Keratinocyte (primary cell): Measurements from ENCODE around the gene LRP10. TPM values are rescaled to one million over a fixed set of nuclear protein-coding genes. Genes with fewer than 3 reads are reported as not detected.

ENCODE experiments used
- DNase-seq: peaks from one replicate; pipeline ENCODE4 v3.0.0-alpha.2; 2011; ENCODE audit warnings: low read depth, missing footprints, low spot score
- FAIRE-seq: peaks from 2 replicates; lab custom pipeline; 2011; peaks lifted over from hg19 to GRCh38; lab: Jason Lieb, UNC
- H2AFZ ChIP-seq: 2 replicates; pipeline ENCODE4 v1.6.0; 2012; ENCODE audit warnings: low read length, control low read depth, inconsistent platforms; ENCODE audit not compliant: control insufficient read depth
- H3K27ac ChIP-seq: 2 replicates; pipeline ENCODE4 v1.5.1; 2011; ENCODE audit warnings: low read length; ENCODE audit not compliant: control insufficient read depth, insufficient read depth
- H3K27me3 ChIP-seq: 3 replicates; pipeline ENCODE4 v1.6.0; 2011; ENCODE audit warnings: low read length; ENCODE audit not compliant: control insufficient read depth, insufficient read depth; ENCODE audit errors: extremely low read depth
- H3K36me3 ChIP-seq, 2 experiments: 2 replicates in 1 of 2; 3 replicates in 1 of 2; pipeline ENCODE4 v1.5.1; 2011; ENCODE audit warnings: low read length in 2 of 2, mild to moderate bottlenecking in 1 of 2; ENCODE audit not compliant: control insufficient read depth in 2 of 2, insufficient read depth in 2 of 2; ENCODE audit errors: extremely low read depth in 1 of 2
- H3K4me1 ChIP-seq: 3 replicates; pipeline ENCODE4 v1.5.1; 2011; ENCODE audit warnings: low read length; ENCODE audit not compliant: control insufficient read depth, insufficient read depth; ENCODE audit errors: extremely low read depth
- H3K4me2 ChIP-seq: 3 replicates; pipeline ENCODE4 v1.6.0; 2011; ENCODE audit warnings: low read depth, low read length; ENCODE audit not compliant: control insufficient read depth, insufficient read depth; ENCODE audit errors: extremely low read depth
- H3K4me3 ChIP-seq, 3 experiments: fragments of 200-600 bp in 1 of 3; sonication (generic) in 1 of 3; 2 replicates in 2 of 3; 3 replicates in 1 of 3; pipeline ENCODE4 v1.5.1; 2011 to 2016; ENCODE audit warnings: low read length in 3 of 3, mild to moderate bottlenecking in 3 of 3, control low read depth in 2 of 3, inconsistent platforms in 1 of 3, low read depth in 1 of 3, mixed read lengths in 1 of 3, mixed run types in 1 of 3, moderate library complexity in 1 of 3; ENCODE audit not compliant: control insufficient read depth in 2 of 3, insufficient read depth in 2 of 3; ENCODE audit errors: extremely low read depth in 1 of 3
- H3K79me2 ChIP-seq: 2 replicates; pipeline ENCODE4 v1.6.0; 2012; ENCODE audit warnings: low read length; ENCODE audit not compliant: control insufficient read depth, insufficient read depth
- H3K9ac ChIP-seq: 3 replicates; pipeline ENCODE4 v1.6.0; 2011; ENCODE audit warnings: low read length; ENCODE audit not compliant: control insufficient read depth, insufficient read depth; ENCODE audit errors: extremely low read depth
- H3K9me1 ChIP-seq: 3 replicates; pipeline ENCODE4 v1.6.0; 2011; ENCODE audit warnings: low read length; ENCODE audit not compliant: control insufficient read depth, insufficient read depth; ENCODE audit errors: extremely low read depth
- H3K9me3 ChIP-seq: 2 replicates; pipeline ENCODE4 v1.5.1; 2012; ENCODE audit warnings: low read depth, low read length; ENCODE audit not compliant: control insufficient read depth
- H4K20me1 ChIP-seq: 3 replicates; pipeline ENCODE4 v1.6.0; 2011; ENCODE audit warnings: low read length; ENCODE audit not compliant: control insufficient read depth, insufficient read depth; ENCODE audit errors: extremely low read depth
- EZH2 ChIP-seq: IDR thresholded peaks from one replicate; pipeline ENCODE4 v1.6.1; 2012; ENCODE audit warnings: inconsistent platforms, mild to moderate bottlenecking, low read length, moderate library complexity
- dilution Hi-C: fragments of 300-500 bp; cut with MboI; formaldehyde crosslinking; loops from one replicate; pipeline ENCODE4 v1.7.0; 2020; ENCODE audit warnings: low sequenced_read_pairs; ENCODE audit not compliant: extremely low pct_ligation_motif_present
- polyA plus RNA-seq, 5 experiments: library from polyadenylated mRNA; depleted of rRNA in 3 of 5; stranded (reverse) in 3 of 5; stranded (forward) in 1 of 5; unstranded in 1 of 5; fragments of >200 nt; gene quantifications; 1 replicate in 1 of 5; 2 replicates in 3 of 5; 3 replicates in 1 of 5; pipeline versions ENCODE4 v1.2.1 to v1.2.3, GENCODE V29; 2011 to 2012; ENCODE audit warnings: missing spikeins in 2 of 5, low read depth in 1 of 5, low replicate concordance in 1 of 5
- TF ChIP-seq, protein P1 (sequence below), 3 experiments: IDR thresholded peaks in 1 of 3; conservative IDR thresholded peaks in 1 of 3; optimal IDR thresholded peaks in 1 of 3; 2 replicates in 2 of 3; 3 replicates in 1 of 3; pipeline versions ENCODE3 to v1.5.1; 2011; ENCODE audit warnings: low read length in 3 of 3, mild to moderate bottlenecking in 3 of 3, moderate library complexity in 2 of 3, control low read depth in 1 of 3, inconsistent platforms in 1 of 3; ENCODE audit not compliant: insufficient read depth in 2 of 3; ENCODE audit errors: extremely low read depth in 1 of 3

Gene LRP10
- polyA plus RNA-seq, 1 donor (not counting 4 experiments of a cell fraction or from before 2014, with no cell fraction given) = 36.7 TPM

DNA sequence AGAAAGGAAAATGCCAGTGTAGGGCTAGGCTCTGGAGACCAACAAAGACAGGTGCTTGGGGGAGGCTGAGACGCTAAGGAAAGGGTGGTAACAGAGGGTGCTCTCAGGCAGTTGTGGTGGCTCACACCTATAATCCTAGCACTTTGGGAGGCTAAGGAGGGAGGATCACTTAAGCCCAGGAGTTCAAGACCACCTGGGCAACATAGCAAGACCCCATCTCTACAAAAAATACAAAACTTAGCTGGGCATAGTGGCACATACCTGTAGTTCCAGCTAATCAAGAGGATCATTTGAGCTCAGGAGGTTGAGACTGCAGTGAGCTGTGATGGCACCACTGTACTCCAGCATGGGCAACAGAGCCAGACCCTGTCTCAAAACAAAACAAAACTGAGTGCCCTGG, 23.9 kb downstream of the LRP10 start:
- H3K9me3 ChIP-seq = no peaks in the 10 kb centered on the region
- no peak overlapping the region for H3K4me3 ChIP-seq
- H3K36me3 ChIP-seq = no peaks in the 10 kb centered on the region
- dilution Hi-C loops = no loop called here
- H4K20me1 ChIP-seq = no peaks in the 10 kb centered on the region
- no peak for TF ChIP-seq EZH2
- TF ChIP-seq, protein P1, sequence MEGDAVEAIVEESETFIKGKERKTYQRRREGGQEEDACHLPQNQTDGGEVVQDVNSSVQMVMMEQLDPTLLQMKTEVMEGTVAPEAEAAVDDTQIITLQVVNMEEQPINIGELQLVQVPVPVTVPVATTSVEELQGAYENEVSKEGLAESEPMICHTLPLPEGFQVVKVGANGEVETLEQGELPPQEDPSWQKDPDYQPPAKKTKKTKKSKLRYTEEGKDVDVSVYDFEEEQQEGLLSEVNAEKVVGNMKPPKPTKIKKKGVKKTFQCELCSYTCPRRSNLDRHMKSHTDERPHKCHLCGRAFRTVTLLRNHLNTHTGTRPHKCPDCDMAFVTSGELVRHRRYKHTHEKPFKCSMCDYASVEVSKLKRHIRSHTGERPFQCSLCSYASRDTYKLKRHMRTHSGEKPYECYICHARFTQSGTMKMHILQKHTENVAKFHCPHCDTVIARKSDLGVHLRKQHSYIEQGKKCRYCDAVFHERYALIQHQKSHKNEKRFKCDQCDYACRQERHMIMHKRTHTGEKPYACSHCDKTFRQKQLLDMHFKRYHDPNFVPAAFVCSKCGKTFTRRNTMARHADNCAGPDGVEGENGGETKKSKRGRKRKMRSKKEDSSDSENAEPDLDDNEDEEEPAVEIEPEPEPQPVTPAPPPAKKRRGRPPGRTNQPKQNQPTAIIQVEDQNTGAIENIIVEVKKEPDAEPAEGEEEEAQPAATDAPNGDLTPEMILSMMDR (optimal IDR thresholded peaks at IDR 0.05 in 1 of 3, IDR thresholded peaks at IDR 0.05 in 1 of 3, conservative IDR thresholded peaks at IDR 0.05 in 1 of 3; ENCODE audit: extremely low read depth in 1 of 3, insufficient read depth in 2 of 3, low read length in 3 of 3) = no peak
- no peak overlapping the region for H3K9ac ChIP-seq
- H3K27me3 ChIP-seq = no peaks in the 10 kb centered on the region
- no peak for DNase-seq
- no peak overlapping the region for H2AFZ ChIP-seq
- peaks cover 17% of the 10 kb centered on the region for H3K4me1 ChIP-seq
- no peak overlapping the region for H3K4me2 ChIP-seq
- no peak for FAIRE-seq
- no peak overlapping the region for H3K27ac ChIP-seq
- H3K79me2 ChIP-seq = no peaks in the 10 kb centered on the region
- no peaks in the 10 kb centered on the region for H3K9me1 ChIP-seq

DNA sequence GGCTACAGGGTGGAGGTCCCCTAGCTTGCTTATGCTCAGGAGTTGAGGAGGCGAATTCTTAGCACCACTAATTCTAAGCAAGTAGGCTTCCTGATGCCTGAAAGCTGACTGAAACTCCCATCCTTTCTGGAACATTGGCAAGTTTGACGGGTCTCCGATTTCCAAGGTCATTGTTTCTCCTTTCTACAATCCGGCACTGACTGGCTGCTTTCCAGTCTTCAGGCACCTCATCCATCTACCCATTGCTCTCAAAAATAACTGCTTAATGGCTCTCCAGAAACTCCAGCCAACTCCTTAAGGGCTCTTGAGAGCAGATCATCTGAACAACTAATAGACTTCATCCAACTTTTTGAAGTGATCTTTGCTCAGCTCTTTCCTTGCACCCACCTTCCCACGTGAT, 24.8 kb downstream of the LRP10 start:
- Histone ChIP-seq H3K9ac (no peak overlapping the region), H3K4me2 (no peak overlapping the region), H3K27me3 (no peaks in the 10 kb centered on the region), H4K20me1 (no peaks in the 10 kb centered on the region), H3K36me3 (peaks cover 7% of the 10 kb centered on the region in 2 experiments), H3K9me1 (no peaks in the 10 kb centered on the region), H3K79me2 (no peaks in the 10 kb centered on the region), H3K4me3 (no peak overlapping the region), H2AFZ (no peak overlapping the region), H3K27ac (no peak overlapping the region), H3K9me3 (no peaks in the 10 kb centered on the region), H3K4me1 (peaks cover 14% of the 10 kb centered on the region)
- dilution Hi-C loops = no loop called here
- FAIRE-seq (no peak), DNase-seq (no peak)
- TF ChIP-seq EZH2 = no peak
- TF ChIP-seq, protein P1 (optimal IDR thresholded peaks at IDR 0.05 in 1 of 3, IDR thresholded peaks at IDR 0.05 in 1 of 3, conservative IDR thresholded peaks at IDR 0.05 in 1 of 3; ENCODE audit: extremely low read depth in 1 of 3, insufficient read depth in 2 of 3, low read length in 3 of 3) = no peak
